ENCODE measurements around the gene BPHL. TPM values are rescaled to one million over a fixed set of nuclear protein-coding genes. Genes with fewer than 3 reads are reported as not detected.

Gene BPHL
- polyA plus RNA-seq, 1 donor (not counting 4 experiments of a cell fraction or from before 2014, with no cell fraction given), result 21.9 TPM

GRCh38 chr6:3075772-3076113, 42.8 kb upstream of the BPHL start:
- no peak overlapping the region for H3K9ac ChIP-seq (ENCODE audit: control insufficient read depth, extremely low read depth, insufficient read depth, low read length)
- no peaks in the 10 kb centered on the region for H3K27me3 ChIP-seq (ENCODE audit: control insufficient read depth, extremely low read depth, insufficient read depth, low read length)
- H3K4me3 ChIP-seq (ENCODE audit: control insufficient read depth in 2 of 3, extremely low read depth in 1 of 3, insufficient read depth in 2 of 3, low read depth in 1 of 3, low read length in 3 of 3), result no peak overlapping the region
- H3K9me1 ChIP-seq (ENCODE audit: control insufficient read depth, extremely low read depth, insufficient read depth, low read length), result peaks cover 6% of the 10 kb centered on the region
- FAIRE-seq (no peak), DNase-seq (ENCODE audit: low read depth, low spot score) (no peak)
- H3K4me2 ChIP-seq (ENCODE audit: control insufficient read depth, extremely low read depth, insufficient read depth, low read depth, low read length), result no peak overlapping the region
- peaks cover 14 to 15% of the 10 kb centered on the region in 2 experiments for H3K36me3 ChIP-seq (ENCODE audit: control insufficient read depth in 2 of 2, extremely low read depth in 1 of 2, insufficient read depth in 2 of 2, low read length in 2 of 2)
- no peak for TF ChIP-seq CTCF (optimal IDR thresholded peaks at IDR 0.05 in 1 of 3, IDR thresholded peaks at IDR 0.05 in 1 of 3, conservative IDR thresholded peaks at IDR 0.05 in 1 of 3; ENCODE audit: extremely low read depth in 1 of 3, insufficient read depth in 2 of 3, low read length in 3 of 3)
- TF ChIP-seq EZH2 (IDR thresholded peaks at IDR 0.05; ENCODE audit: low read length), result no peak
- peaks cover 59% of the 10 kb centered on the region for H3K79me2 ChIP-seq (ENCODE audit: control insufficient read depth, insufficient read depth, low read length)
- peaks cover 9% of the 10 kb centered on the region for H3K4me1 ChIP-seq (ENCODE audit: control insufficient read depth, extremely low read depth, insufficient read depth, low read length)
- no peaks in the 10 kb centered on the region for H3K9me3 ChIP-seq (ENCODE audit: control insufficient read depth, low read depth, low read length)
- H4K20me1 ChIP-seq (ENCODE audit: control insufficient read depth, extremely low read depth, insufficient read depth, low read length), result no peaks in the 10 kb centered on the region
- dilution Hi-C loops (cut with MboI; ENCODE audit: extremely low pct_ligation_motif_present, low sequenced_read_pairs), result no loop called here
- H2AFZ ChIP-seq (ENCODE audit: control insufficient read depth, low read length), result no peak overlapping the region
- no peak overlapping the region for H3K27ac ChIP-seq (ENCODE audit: control insufficient read depth, insufficient read depth, low read length)

GRCh38 chr6:3076320-3076719, 42.2 kb upstream of the BPHL start:
- Histone ChIP-seq H2AFZ (ENCODE audit: control insufficient read depth, low read length) (no peak overlapping the region), H4K20me1 (ENCODE audit: control insufficient read depth, extremely low read depth, insufficient read depth, low read length) (no peaks in the 10 kb centered on the region), H3K9ac (ENCODE audit: control insufficient read depth, extremely low read depth, insufficient read depth, low read length) (no peak overlapping the region), H3K4me2 (ENCODE audit: control insufficient read depth, extremely low read depth, insufficient read depth, low read depth, low read length) (no peak overlapping the region), H3K4me3 (ENCODE audit: control insufficient read depth in 2 of 3, extremely low read depth in 1 of 3, insufficient read depth in 2 of 3, low read depth in 1 of 3, low read length in 3 of 3) (no peak overlapping the region), H3K27ac (ENCODE audit: control insufficient read depth, insufficient read depth, low read length) (no peak overlapping the region), H3K9me1 (ENCODE audit: control insufficient read depth, extremely low read depth, insufficient read depth, low read length) (peaks cover 6% of the 10 kb centered on the region), H3K36me3 (ENCODE audit: control insufficient read depth in 2 of 2, extremely low read depth in 1 of 2, insufficient read depth in 2 of 2, low read length in 2 of 2) (peaks cover 14 to 15% of the 10 kb centered on the region in 2 experiments), H3K9me3 (ENCODE audit: control insufficient read depth, low read depth, low read length) (no peaks in the 10 kb centered on the region), H3K4me1 (ENCODE audit: control insufficient read depth, extremely low read depth, insufficient read depth, low read length) (peaks cover 9% of the 10 kb centered on the region), H3K79me2 (ENCODE audit: control insufficient read depth, insufficient read depth, low read length) (peaks cover 53% of the 10 kb centered on the region), H3K27me3 (ENCODE audit: control insufficient read depth, extremely low read depth, insufficient read depth, low read length) (no peaks in the 10 kb centered on the region)
- FAIRE-seq (no peak), DNase-seq (ENCODE audit: low read depth, low spot score) (no peak)
- dilution Hi-C loops (cut with MboI; ENCODE audit: extremely low pct_ligation_motif_present, low sequenced_read_pairs), result no loop called here
- TF ChIP-seq CTCF (optimal IDR thresholded peaks at IDR 0.05 in 1 of 3, IDR thresholded peaks at IDR 0.05 in 1 of 3, conservative IDR thresholded peaks at IDR 0.05 in 1 of 3; ENCODE audit: extremely low read depth in 1 of 3, insufficient read depth in 2 of 3, low read length in 3 of 3), result no peak
- TF ChIP-seq EZH2 (IDR thresholded peaks at IDR 0.05; ENCODE audit: low read length), result no peak
